GM18907 (cell line): ENCODE results near the gene DDX17.
"Not testable (repeated sequence)": the region's sequence is repeated elsewhere in the genome, so short reads cannot be mapped to it uniquely, and the experiment has no call there.

ENCODE experiments used
- ATAC-seq: cut with Tn5 transposase; IDR thresholded peaks from one replicate; pipeline ENCODE4 v1.9.1; 2021; ENCODE audit warnings: mild to moderate bottlenecking, moderate library complexity; ENCODE audit not compliant: unreplicated experiment

Gene DDX17

DNA sequence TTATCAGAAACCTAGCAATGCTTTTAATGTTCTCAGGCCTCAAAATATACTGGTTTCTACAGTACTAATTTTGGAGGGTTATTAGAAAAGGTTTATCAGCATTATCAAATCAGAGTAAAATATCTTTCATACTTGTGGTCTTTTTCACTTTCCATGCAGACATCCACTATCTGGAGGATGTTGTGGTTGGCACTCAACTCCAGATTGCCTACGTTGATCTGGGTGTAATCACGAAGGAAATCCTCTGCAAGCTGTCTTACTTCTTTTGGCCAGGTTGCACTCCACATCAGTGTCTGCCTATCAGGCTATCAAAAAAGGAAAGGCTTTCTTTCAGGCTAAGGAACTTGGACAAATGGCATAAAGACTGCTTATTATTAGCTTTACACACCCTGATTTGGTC is 11.6 kb downstream of the DDX17 start:
- no peak for ATAC-seq

DNA sequence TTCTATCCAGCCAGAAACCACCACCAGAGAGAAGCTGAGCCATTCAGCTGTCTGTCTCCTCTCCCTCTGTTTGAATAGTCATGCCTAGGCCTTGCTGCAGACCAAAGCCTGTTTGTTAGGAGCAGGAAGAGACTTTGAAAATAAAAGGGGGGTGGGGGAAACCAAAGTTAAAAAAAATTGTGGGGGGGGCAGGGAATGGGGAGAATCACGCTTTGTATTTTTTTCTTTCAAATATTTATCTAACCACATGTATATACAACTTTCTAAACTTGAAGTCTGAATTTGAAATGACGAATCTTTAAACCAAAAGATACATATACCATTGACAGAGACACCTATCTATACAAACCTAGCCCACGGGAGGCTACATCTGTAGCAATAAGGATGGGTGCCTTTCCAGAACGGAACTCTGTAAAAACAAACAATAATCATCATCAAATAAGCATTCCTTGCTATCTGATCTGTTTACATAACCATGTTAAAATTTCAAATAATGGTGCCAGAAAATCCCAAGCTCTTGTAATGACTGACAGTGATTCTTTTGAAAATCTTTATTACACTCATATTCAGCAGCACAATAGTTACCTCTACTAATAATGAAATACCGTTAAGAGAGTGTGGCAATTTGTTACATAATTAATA is 14.3 kb downstream of the DDX17 start:
- no peak for ATAC-seq

DNA sequence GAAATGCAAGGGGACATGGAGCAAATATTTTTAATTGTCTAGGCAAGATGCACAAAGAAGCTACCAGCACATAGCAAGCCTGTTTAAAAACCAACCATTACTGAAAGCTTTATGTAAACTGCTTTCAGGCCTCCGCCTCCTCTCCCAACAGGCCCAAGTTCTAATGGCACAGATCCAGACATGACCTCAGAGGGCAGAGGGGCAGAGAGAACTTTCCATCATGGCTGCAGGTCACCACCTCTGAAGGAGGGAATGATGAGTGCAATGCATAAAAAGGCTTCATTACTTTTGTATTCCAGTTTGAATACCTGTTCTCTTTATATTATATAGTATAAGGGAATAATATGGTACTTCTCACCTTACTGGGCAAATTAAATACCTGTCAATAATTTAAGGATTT is 15.2 kb downstream of the DDX17 start:
- no peak for ATAC-seq

DNA sequence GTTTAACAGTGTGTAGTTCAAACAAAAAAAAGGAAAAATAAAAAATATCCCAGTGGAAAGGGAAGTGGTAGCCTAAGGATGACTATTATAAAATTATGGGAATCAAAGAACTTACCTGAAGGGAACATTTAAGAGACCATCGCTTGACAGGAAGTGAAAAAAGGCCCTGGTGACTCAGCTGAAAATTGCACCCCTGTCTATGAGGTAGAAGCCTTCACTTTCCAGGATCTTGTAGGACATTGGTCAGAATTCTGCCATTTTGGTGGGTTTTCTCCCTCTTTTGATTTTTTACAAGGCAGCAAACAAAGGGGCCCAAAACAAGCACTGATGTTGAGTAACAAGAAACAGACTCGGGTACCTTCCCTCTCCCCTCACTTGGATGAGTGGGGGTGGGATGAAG is 15.6 kb downstream of the DDX17 start:
- no peak for ATAC-seq

DNA sequence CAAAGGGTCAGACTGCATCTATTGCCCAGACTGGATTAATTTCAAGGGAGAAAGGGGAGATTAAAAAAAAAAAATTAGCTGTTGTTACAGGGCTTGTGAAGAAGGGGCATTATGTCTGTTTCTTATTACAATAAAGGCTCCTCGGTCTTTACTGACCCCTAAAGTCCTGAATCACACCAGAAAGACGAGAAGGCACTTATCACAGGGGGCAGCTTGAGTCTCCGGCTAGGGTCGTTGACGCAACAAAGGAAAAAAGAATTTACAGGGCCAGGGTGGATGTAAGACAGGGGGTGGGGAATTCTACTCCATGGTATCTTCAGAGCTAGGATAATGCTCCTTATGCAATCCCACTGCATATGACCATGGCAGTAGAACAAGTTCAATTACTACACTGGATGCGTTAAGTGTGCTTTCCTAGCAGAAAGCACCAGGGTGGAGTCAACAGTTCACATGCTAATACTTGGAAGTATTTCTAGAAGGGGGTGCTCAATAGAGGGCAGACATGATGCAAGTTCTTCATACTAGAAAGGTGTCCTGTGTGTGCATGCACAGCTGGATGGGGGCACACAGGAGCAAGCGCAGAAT is 16.5 kb downstream of the DDX17 start:
- ATAC-seq: no peak

DNA sequence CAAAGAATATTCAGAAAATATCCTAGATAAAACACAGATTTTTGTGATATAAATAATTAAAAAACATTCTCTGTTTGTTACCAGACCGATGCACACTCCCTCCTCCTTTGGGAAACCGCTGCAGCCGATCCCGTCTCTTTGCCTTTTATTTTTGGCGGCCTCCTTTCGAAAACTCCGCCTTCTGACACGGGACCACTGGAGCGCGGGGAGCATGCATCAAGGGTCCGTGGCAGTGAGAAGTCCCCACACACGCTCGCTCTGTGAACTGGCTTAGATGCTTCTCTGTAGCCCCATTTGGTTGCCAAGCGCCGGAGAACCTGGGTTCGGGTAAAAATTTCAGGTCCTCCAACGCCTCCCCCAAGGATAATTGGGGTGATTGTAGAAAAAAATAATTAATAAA is 17.0 kb downstream of the DDX17 start:
- ATAC-seq: no peak

DNA sequence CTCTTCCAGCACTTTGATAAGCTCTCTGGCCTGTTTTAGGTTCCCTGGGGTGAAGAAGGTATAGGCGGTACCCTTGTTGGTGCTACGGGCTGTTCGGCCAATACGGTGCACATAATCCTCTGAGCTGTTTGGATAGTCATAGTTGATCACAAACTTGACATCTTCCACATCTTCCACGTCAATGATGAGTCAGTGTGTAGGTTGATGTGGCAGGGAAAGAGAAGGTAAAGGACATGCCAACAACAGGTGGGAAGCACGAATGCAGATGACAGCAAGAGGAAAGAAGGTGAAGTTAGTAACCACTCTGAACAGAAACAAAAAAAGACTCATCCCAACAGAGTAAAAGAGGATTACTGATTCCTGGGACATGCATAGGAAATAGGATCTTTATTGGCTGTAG is 18.2 kb downstream of the DDX17 start:
- no peak for ATAC-seq

DNA sequence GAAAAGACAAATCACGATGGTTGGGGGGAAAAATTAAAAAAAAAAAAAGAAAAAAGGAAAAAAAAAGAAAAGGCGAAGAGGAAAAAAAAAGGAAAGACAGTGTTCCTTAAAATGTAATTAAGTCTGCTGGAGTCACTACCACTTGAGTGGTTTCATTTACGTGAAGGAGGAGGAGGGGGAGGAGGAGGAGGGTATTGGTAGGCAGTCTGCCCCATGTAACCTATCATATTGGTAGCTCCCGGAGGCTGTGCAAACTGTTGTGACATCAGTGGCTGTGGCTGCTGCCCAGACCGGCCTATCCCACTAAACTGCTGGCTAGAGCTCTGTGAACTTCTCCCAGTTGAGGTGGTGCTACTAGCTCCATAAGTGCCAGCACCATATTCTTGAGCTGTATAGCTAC is 20.3 kb downstream of the DDX17 start:
- no peak for ATAC-seq

DNA sequence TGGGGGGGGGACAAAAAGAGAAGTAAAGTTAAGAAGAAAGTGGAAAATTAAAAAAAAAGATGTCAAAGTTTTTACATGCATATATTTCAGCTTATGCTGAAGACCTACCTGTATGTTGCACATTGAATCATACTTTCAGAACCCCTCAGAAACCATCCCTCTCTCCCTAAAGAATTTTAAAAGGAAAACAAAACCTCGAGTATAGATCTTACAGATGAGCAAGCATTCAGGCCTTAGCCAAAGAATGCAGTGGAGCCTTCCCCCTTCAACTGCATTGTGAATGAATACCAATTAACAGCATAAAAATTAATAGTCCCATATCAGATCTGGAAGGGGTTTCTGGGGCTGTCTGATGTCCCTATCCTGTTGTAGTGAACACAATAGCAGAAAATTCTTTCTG is 21.9 kb downstream of the DDX17 start:
- ATAC-seq: no peak

DNA sequence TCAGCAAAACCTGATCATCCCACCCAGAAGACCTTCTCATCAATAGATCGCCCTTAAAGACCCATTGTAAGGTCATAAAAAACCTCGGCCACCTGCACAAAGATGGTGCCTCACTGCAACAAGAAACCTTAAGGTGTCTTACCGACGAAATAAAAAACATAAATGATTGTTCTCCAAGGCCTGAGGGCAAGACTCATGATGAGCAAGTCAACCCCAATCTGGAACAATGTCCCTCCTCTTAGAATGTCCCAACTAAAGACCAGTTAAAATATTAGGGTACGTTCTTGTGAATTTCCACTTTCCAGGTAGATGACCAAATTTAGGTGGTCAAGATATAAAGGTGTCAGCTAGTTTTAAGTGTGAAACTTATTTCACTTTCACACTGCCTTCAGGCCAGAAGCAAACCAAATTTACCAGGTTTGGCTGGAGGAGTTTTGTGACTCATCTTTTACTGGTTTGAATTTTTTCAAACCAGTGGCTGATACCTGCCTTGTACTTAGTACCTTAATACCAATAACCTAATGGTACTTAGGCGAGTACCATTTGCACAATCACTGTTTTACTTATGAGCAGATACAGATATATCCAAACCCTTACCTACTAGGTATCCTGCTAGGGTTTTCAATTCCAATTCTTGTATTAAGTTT is 23.3 kb downstream of the DDX17 start:
- no peak for ATAC-seq

DNA sequence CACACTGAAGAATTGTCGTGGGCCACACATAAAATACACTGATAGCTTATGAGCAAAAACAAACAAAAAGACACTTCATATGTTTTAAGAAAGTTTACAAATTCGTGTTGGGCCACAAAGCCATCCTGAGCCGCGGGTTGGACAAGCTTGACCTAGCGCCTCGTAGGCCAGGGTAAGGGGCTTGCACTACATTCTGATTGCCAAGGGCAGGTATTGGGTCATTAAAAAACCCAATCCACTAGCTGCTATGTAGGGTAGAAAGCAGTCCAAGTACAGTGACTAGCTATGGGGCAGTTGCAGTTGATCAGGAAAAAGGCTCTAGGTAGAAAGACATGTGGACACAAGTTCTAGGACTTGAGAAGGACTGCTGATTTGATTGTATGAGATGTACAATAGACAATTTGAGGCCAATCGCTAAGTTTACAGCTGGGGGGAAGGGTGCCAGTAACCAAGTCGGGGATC is 24.2 kb downstream of the DDX17 start:
- ATAC-seq: no peak

DNA sequence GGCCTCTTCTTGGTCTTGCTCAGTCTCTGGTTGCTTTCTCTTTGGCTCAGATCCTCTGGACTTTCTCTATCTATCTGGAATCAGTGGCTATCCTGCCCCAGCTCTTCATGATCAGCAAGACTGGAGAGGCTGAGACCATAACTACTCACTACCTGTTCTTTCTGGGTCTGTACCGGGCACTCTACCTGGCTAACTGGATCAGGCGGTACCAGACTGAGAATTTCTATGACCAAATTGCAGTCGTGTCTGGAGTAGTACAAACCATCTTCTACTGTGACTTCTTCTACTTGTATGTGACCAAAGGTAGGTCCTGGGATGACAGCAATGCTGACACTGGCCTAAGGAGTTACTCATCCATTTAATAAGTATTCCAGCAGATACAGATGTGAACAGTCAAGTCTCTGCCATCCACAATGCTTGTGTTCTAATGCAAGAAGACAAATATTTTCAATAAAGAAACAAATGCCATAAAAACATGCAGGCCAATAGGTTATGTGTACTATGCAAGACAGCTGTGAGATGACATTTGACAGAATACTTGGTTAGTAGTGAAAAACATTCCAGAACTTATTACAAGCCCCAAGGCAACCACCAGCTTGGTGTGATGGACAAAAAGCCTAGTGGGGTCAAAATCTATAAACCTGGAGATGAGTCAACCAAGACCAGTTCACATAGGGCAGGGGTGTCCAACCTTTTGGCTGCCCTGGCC is 24.8 kb downstream of the DDX17 start:
- ATAC-seq: no peak

DNA sequence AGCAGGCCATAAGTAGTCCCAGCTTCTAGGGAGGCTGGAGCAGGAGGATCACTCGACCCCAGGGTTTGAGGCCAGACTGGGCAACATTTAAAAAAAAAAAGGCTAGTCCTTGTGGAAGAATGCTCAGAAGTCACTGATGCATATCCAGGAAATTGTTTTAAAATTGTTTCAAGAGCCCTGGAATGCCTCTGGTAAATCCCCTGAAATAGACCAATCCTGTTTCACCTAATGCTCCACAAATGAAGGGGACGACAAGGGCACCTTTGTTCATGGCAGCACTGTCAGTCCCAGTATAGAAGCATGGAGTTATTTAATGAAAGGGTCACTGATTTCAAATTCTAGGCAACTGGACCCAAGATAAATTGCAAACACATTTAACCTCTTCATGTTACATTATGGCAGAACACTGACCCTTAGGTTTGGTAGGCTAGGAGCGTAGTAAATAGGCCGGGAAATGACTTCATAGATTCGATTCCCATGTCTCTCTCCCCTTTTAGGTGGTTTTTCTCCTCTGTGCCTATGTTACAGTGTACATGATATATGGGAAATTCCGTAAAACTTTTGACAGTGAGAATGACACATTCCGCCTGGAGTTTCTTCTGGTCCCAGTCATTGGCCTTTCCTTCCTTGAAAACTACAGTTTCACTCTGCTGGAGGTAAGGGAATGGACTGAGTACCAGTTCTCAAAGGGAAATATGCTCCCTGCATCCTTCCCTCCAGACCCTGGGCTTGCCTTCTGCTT is 26.8 kb downstream of the DDX17 start:
- no peak for ATAC-seq

DNA sequence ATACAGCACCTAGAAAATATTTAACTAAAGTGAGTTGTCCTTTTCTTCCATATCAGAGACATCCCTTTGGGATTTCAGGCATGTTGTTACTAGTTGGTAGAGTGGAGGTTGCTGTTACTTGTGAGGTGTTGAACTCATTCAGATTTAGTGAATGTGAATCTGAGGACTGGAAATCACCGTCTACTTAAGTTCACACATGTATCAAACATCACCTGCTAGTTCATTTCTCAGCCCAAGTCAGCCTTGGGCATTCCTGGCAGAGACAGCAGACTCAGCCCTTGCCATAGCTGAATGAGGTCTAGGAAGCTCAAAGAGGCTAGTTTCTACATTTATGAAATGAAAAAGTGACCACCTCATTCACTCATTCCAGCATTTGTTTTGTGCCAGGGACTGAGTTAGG is 28.5 kb downstream of the DDX17 start:
- ATAC-seq: no peak

DNA sequence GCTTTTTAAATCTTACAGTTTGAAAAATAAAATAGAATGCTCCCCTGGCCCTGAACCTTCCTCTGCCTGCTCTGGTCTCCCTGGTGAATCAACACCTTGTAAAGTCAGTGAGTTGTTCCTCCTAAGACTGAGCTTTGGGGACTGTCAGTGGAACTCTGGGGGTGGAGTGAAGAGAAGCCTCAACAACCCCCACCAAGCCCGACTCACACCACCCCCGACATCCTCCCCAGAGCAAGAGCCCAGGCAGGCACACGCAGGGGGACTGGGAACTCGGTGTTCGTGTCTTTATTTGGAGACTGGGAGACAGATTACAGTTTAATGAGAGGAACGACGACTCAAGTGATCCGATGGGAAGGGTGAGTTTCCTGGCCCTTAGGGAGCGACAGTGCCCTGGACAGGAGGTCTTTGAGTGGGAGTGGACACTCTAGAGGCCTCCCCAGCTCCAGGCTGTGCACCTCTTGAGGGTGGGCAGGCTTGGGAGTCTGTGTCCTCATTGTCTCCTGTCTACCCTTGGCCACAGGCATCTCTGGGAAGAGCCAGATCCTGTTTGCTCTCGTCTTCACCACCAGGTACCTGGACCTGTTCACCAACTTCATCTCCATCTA is 32.0 kb downstream of the DDX17 start:
- no peak for ATAC-seq

DNA sequence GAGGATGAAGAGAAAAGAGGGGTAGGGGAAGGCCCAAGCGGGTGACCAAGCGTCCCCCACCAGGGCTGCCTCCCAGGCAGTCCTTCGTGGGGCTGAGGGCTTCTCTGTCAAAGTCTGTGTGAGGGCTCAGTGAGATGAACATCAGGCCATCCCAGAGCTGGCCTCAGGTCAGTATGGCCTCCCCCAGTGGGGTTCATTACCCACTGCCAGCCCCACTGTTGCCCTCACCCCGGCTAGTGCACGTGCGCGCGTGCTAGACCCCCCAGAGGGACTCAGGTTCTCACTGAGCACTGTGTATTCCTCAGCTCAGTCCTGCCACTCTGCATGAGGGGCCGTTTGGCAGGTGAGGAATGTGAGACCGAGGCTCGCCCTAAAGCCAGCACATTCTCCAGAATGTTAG is 34.9 kb downstream of the DDX17 start:
- no peak for ATAC-seq

DNA sequence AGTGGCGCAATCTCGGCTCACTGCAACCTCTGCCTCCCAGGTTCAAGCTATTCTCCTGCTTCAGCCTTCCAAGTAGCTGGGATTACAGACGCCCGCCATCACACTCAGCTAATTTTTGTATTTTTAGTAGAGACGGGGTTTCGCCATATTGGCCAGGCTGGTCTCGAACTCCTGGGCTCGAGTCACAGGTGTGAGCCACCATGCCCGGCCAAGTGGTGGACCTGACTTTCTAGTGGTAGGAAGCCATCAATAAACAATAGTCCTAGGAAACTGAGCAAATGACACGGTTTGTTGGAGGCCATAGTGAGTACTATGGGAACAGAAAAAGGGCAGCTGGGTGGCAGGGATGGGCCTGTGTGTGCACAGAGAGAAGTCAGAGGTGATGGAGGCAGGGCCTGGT is 35.9 kb downstream of the DDX17 start:
- ATAC-seq: not testable (repeated sequence)

DNA sequence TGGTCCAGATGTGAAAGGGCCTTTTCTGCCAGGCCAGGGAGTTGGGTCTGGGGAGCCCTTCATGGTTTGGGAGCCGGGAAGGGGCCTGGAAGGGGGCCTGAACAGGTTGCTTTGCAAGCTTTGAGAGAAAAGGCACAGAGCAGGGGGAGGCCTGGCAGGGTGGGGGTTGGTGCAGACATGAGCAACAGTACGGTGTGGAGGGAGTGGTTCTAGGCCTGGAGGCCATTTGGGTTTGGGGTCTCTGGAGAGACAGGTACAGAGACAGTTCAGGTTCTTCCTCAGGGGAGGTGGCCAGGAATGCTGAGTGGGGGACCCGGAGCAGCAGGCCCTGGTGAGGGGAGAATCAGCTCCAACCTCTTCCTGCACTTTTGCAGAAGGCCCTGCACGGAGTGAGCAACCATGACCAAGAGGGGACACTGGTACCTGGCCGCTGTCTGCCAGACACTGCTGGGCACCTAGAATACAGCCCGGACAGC is 36.8 kb downstream of the DDX17 start:
- no peak for ATAC-seq

DNA sequence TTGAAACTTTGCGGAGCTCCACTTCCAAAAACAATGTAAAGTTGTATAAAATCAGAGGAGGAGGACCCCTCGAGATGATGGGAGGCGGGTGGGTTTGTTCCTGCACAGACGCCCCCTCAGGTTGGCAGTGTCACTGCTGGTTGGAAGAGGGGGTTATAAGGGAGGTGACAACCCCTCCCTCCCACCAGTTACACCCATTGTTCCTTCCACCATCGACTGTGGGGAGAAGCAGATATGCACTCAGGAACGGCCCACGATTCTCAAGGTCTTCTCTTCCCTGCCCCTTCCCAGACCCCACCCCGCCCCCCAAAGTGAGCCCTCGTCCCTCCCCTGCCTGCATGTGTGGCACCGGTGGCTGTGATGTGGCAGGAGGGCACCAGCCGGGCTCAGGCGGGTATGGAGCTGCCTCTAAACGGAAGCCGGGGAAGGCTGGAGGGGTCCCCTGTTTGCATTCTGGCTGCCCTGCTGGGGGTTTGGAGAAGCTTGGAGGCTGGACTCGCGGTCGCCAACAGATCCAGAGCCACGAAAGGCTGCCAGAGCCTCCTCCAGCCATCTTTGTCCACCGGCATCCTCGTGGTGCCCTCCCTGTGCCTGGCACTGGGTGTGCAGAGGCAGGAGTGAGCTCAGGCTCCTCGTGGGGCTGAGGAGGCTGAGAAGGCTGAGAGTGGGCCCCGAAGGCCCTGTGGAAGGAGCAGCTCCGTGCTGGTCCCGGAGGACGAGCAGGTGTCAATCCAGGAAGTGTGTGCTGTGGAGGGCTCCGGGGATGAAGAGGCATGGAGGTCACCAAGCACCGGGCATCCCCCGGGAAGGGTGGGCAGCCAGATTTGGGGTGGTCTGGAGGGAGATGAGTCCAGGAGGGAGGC is 37.4 kb downstream of the DDX17 start:
- ATAC-seq: no peak
